ENCODE measurements around the gene PEX11G.

PEX11G gene

GRCh38 chr19:7528522-7529245 is 39.8 kb upstream of the PEX11G start:
- H3K9ac ChIP-seq, result no peak overlapping the region
- no peaks in the 10 kb centered on the region for H4K20me1 ChIP-seq
- H3K27me3 ChIP-seq, result no peaks in the 10 kb centered on the region
- H3K4me3 ChIP-seq, result no peak overlapping the region
- no peak for TF ChIP-seq Cebpa-rat (IDR thresholded peaks at IDR 0.05)
- no peak overlapping the region for H3K4me2 ChIP-seq
- H3K27ac ChIP-seq, result no peak overlapping the region
- H3K9me3 ChIP-seq, result no peaks in the 10 kb centered on the region
- peaks cover 10% of the 10 kb centered on the region for H3K4me1 ChIP-seq
- H3K36me3 ChIP-seq, result peaks cover 39% of the 10 kb centered on the region

GRCh38 chr19:7528192-7528519 is 39.3 kb upstream of the PEX11G start:
- Histone ChIP-seq H3K4me3 (no peak overlapping the region), H3K9me3 (no peaks in the 10 kb centered on the region), H3K36me3 (peaks cover 39% of the 10 kb centered on the region), H3K4me2 (no peak overlapping the region), H3K27ac (no peak overlapping the region), H3K27me3 (no peaks in the 10 kb centered on the region), H4K20me1 (no peaks in the 10 kb centered on the region), H3K4me1 (peaks cover 10% of the 10 kb centered on the region), H3K9ac (no peak overlapping the region)
- TF ChIP-seq Cebpa-rat (IDR thresholded peaks at IDR 0.05), result no peak

GRCh38 chr19:7527516-7528191 is 38.8 kb upstream of the PEX11G start:
- Histone ChIP-seq H3K27ac (no peak overlapping the region), H3K9me3 (no peaks in the 10 kb centered on the region), H3K36me3 (peaks cover 39% of the 10 kb centered on the region), H3K4me1 (peaks cover 13% of the 10 kb centered on the region), H4K20me1 (no peaks in the 10 kb centered on the region), H3K9ac (no peak overlapping the region), H3K4me3 (no peak overlapping the region), H3K27me3 (no peaks in the 10 kb centered on the region), H3K4me2 (no peak overlapping the region)
- no peak for TF ChIP-seq Cebpa-rat (IDR thresholded peaks at IDR 0.05)

- Histone ChIP-seq H3K4me2 (no peak overlapping the region), H3K9me3 (no peaks in the 10 kb centered on the region), H3K36me3 (peaks cover 33% of the 10 kb centered on the region), H3K4me3 (no peak overlapping the region), H4K20me1 (no peaks in the 10 kb centered on the region), H3K27me3 (no peaks in the 10 kb centered on the region), H3K27ac (no peak overlapping the region), H3K9ac (no peak overlapping the region), H3K4me1 (peaks cover 21% of the 10 kb centered on the region)
- no peak for TF ChIP-seq Cebpa-rat (IDR thresholded peaks at IDR 0.05)
Observed at GRCh38 chr19:7526059-7526929, 37.5 kb upstream of the PEX11G start.

- H4K20me1 ChIP-seq, result no peaks in the 10 kb centered on the region
- TF ChIP-seq Cebpa-rat (IDR thresholded peaks at IDR 0.05), result no peak
- no peak overlapping the region for H3K9ac ChIP-seq
- H3K27me3 ChIP-seq, result no peaks in the 10 kb centered on the region
- H3K4me3 ChIP-seq, result no peak overlapping the region
- peaks cover 21% of the 10 kb centered on the region for H3K4me1 ChIP-seq
- H3K9me3 ChIP-seq, result no peaks in the 10 kb centered on the region
- H3K4me2 ChIP-seq, result no peak overlapping the region
- H3K27ac ChIP-seq, result no peak overlapping the region
- H3K36me3 ChIP-seq, result peaks cover 38% of the 10 kb centered on the region
Observed at GRCh38 chr19:7524992-7525739, 36.3 kb upstream of the PEX11G start.

- Histone ChIP-seq H3K4me2 (no peak overlapping the region), H3K9ac (no peak overlapping the region), H3K27me3 (no peaks in the 10 kb centered on the region), H3K27ac (no peak overlapping the region), H3K9me3 (no peaks in the 10 kb centered on the region), H3K36me3 (peaks cover 38% of the 10 kb centered on the region), H4K20me1 (no peaks in the 10 kb centered on the region), H3K4me3 (no peak overlapping the region), H3K4me1 (peaks cover 21% of the 10 kb centered on the region)
- no peak for TF ChIP-seq Cebpa-rat (IDR thresholded peaks at IDR 0.05)
Observed at GRCh38 chr19:7524523-7524922, 35.7 kb upstream of the PEX11G start.

- Histone ChIP-seq H3K27ac (peak overlapping the region; percentile 64; the same call in 1 of the 2 replicates), H3K4me3 (peak overlapping the region; percentile 86), H3K27me3 (no peaks in the 10 kb centered on the region), H3K9me3 (no peaks in the 10 kb centered on the region), H3K4me1 (peaks cover 21% of the 10 kb centered on the region), H3K4me2 (peak overlapping the region; percentile 100), H3K9ac (peak overlapping the region; percentile 83), H4K20me1 (no peaks in the 10 kb centered on the region), H3K36me3 (peaks cover 32% of the 10 kb centered on the region)
- no peak for TF ChIP-seq Cebpa-rat (IDR thresholded peaks at IDR 0.05)
Observed at GRCh38 chr19:7522923-7523667, 34.3 kb upstream of the PEX11G start.

GRCh38 chr19:7522072-7522922 is 33.5 kb upstream of the PEX11G start, which contains the start of gene MCOLN1:
Gene MCOLN1 (plus strand): TSS chr19:7522624. CDS start chr19:7522751, 127 bp downstream.
- H3K4me2 ChIP-seq, result peak within 1 kb of the TSS; percentile 100
- H3K4me1 ChIP-seq, result peaks cover 25% of the 10 kb centered on the region
- H3K36me3 ChIP-seq, result peaks cover 25% of the 10 kb centered on the region
- no peaks in the 10 kb centered on the region for H3K9me3 ChIP-seq
- H3K9ac ChIP-seq, result peak within 1 kb of the TSS; percentile 83
- peak within 1 kb of the TSS; percentile 64 for H3K27ac ChIP-seq
- H4K20me1 ChIP-seq, result no peaks in the 10 kb centered on the region
- TF ChIP-seq Cebpa-rat (IDR thresholded peaks at IDR 0.05), result no peak
- no peaks in the 10 kb centered on the region for H3K27me3 ChIP-seq
- peak within 1 kb of the TSS; percentile 86 for H3K4me3 ChIP-seq

Data from BLaER1 (cell line).